Activated T-cell treated with anti-CD3 and anti-CD28 coated beads for 24 hours (primary cell): ENCODE measurements around the gene RBM43.

ENCODE experiments used
- DNase-seq: peaks from one replicate; pipeline ENCODE4 v3.0.0-alpha.2; 2020; ENCODE audit warnings: low read depth

Gene RBM43

DNA sequence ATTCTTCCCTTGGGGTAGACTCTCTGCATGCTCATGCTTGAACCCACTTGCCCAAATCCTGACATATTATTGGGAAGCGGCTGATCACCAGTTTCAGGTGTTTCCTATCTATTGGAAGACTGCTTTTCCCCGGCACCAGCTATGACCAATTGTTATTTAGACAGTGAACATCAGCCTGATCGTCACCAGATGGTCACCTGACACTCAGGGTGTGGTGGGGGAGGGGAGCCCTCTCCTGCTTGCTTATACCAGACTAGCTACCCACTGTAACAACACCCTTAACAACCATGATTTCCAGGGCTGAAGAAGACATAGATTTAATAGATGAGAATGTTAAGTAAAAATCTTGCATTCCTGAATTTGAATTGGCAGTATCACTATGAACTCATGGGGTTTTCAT lies 44.3 kb downstream of the RBM43 start:
- DNase-seq = no peak

DNA sequence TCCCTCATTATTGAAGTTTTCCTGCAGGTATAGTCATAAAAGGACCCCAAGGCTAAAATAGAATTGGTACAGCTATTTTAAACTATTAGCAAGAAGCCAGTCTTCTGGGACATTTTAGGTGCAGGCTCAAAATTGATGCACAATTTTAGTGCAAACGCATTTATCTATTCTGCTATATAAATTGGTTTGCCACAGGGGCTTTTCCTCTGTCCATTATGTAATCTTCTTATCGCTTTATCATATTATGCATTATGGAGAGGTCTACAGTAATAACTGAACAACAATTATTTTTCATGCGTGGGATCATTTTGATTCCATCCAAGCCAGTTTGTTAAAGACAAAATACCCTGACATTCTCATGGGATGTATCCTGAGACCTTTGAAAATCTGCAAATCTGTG lies 54.6 kb downstream of the RBM43 start:
- DNase-seq = no peak

DNA sequence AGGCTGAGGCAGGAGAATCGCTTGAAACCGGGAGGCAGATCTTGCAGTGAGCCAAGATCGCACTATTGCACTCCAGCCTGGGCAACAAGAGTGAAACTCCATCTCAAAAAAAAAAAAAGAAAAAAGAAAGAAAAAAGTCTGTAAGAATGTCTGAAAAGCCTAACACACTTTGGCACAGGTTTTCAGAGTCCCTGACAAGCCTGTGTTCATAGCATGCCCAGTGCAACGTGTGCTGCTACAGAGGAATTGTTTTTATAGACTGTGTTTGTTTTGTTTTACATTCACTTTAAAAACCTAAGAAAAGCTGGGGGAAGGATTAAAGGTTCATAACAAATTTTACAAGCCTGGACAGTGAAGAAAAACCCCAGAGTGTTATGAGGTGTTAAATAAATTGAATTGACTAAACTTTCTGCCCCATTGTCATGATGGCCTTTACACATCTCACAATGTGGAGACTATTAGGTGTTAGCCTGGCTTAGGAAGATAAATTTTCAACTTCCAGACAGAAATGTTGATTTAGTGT lies 55.2 kb downstream of the RBM43 start:
- no peak for DNase-seq

DNA sequence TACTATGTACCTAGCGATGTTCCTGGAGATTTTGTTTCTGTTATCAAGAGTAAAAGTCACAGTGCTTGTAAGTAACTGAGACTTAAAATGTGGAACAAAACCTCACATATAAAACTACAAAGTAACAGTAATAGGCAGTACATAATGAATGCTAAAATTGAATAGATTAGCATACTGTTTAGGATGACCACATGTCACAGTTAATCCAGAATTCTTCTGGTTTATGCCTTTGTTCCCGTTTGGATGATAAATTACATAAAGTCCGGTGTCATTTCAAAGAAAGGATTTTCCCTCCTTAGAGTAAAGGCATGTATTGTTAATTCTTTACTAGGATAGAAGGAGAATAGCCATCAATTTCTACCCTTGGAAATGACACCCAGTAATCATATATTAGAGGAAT lies 56.1 kb downstream of the RBM43 start:
- DNase-seq = no peak

DNA sequence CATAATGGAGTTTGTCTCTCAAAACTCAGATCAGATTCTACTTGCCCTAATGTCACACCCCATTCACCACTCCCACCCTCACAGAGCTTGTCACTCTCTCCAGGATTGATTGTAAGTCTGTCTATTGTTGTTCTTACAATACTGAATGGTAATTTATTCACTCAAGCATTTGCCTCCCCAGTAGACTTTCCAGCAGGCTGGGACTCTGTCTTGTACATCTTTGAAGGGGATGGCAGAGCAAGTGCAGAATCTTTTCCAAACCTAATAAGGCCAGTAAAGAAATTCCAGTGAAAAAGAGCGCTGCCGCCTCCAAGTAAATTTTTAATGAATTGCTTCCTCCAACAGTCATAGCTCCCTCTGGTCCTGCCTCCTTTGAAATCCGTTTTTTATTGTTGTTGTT lies 56.9 kb downstream of the RBM43 start:
- DNase-seq = no peak

DNA sequence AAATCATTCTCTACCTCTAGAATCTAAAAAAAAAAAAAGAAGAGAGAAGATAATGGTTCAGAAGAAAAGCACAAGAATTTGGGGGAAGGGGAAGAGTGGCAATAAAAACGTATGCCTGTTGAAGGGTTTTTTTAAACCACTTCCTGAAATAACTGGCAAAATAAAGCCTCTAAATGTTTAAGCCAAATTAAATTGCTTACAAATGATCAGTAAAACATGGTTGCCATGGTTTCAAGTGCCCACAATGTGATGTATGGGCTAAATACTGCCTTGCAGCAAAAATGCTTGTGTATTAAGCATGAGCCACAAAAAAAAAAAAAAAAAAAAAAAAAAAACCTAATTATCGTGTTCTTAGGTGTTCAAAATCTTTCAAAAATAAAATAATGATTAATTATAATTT lies 60.8 kb downstream of the RBM43 start:
- DNase-seq = no peak

DNA sequence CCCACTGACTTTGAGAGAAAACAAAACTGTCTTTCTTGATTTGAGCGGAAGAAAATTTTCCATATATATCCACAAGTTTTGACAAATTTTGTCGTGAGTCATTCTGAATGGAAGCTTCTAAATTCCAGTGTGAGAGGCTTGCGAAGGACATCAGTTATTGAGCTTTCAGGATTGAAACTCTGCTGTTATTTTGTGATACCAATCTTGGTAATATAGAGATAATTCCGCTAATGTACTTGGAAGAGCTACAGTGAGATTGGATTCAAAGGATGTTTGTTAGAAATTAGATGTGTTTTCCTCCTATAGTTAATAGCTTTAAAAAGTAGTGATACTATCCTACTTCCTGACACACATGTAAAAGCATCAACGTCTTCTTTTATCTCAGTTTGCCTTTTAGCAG lies 61.4 kb downstream of the RBM43 start:
- no peak for DNase-seq

DNA sequence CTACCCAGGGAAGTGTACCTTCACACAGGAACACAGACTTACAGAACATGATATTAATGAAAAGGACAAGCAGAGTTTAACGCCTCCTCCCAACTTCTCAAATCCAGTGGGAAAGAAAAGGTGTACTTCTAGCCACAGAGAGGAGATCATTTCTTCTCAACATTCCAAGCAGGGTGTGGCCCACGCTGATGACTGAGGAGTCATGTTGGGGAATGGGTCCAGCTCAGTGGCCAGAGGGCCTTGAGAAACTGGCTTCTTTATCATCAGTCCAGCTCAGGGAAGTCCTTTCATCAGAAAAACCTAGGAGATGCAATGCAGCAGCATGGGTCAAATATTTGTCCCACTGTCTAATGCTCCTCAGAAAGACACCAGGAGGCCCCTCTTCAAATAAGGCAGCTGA lies 63.0 kb downstream of the RBM43 start:
- DNase-seq = no peak
